Fibroblast of skin of left quadriceps (primary cell): ENCODE data around the gene COL6A1.
"Not testable (repeated sequence)": the region's sequence is repeated elsewhere in the genome, so short reads cannot be mapped to it uniquely, and the experiment has no call there.

ENCODE experiments used
- DNase-seq, 2 experiments: peaks; one replicate each; pipeline ENCODE4 v3.0.0-alpha.2; 2013; ENCODE audit warnings: low read depth in 2 of 2

COL6A1 gene

GRCh38 chr21:45945868-45946210 is 35.7 kb upstream of the COL6A1 start:
- DNase-seq: no peak

- DNase-seq: no peak
Observed at GRCh38 chr21:45947296-45947695, 34.3 kb upstream of the COL6A1 start.

DNA sequence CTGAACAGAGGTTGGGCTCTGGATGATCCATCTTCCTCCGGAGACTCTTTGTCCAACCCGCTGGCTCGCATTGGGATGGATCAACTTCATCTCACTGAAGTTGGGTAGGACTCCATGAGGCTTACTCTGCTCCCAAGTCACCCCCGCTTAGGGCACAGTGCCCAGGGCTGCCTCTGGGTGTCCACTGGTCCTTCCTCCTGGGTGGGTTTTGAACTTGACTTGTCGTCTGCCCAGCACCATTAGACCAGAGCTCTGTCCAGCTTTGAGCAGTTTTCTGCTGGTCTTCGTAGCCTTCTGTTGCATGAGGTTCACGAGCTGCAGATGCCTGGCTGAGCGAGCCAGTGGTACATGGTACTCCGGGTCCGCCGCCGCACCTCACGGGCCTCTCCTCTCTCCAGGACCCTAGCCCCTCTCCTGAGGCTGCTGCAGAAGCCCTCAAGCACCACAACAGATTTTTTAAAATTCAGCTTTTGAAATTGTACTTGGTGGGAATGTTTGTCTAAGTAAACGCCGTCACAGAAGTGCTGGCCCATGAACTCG is 33.8 kb upstream of the COL6A1 start:
- no peak for DNase-seq

DNA sequence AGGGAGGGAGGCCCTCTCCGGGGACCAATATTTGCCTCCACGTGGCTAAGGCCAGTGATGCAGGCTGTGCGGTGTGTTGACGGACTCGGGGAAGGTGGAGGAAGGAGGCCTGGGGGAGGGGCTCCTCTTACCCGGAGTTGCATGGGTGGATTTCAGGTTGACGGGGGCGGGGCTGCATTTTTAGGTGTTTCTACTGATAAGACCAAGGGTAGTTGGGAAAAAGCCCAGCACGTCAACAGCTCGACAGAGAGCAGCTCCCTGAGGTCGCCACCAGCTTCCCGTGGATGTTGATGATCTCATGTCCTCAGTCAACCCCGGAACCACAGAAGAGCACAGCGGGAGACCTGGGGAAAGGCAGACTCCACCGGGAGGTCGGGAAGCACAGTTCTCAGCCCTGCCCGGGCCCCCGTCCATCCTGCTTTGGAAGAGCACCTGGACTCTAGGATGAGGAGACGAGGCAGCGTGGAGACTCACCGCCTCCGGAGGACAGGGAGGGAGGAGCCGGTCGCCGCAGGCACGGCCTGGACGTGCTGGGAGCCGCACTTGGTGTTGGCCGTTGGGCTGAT is 32.9 kb upstream of the COL6A1 start:
- DNase-seq: no peak

DNA sequence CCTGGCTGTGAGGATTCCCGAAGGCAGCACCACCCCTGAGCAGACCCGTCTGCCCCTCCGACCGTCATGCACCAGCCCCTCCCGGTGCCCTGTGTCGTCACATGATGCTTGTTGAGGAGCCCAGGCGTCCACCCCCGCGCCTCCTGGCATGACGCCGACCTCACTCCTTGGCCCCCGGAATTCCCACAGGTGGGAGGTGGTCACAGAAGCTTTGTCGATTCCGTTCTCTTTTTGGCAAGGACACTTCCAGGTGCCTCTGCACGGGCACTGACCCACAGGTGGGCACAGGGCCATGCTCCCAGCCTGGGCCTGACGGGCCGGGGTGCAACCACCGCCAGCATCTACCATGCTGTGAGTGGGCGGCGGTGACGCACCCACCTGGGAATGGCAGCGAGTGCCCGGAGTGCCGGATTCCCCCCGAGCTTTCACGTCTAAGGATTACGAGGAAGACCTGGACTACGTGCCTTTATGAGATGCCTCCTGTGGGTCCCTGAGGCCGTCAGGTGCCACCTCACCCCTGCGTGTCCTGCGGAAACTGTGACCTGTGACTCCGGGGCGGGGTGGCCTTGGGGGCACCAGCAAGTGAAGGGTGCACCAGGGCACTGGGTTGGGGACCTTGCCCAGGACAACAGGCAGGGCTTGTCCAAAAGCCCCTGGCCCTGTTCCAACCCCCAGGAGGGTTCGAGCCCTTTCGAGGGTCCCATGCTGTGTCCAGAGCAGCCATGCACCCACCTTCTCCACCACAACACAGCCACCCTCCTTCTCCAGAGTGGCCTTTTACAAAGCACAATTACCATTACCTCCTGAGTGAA is 31.4 kb upstream of the COL6A1 start:
- DNase-seq: no peak

- peak in 1 of 2 experiments; percentile 18 for DNase-seq
Observed at GRCh38 chr21:45950740-45951515, 30.6 kb upstream of the COL6A1 start.

DNA sequence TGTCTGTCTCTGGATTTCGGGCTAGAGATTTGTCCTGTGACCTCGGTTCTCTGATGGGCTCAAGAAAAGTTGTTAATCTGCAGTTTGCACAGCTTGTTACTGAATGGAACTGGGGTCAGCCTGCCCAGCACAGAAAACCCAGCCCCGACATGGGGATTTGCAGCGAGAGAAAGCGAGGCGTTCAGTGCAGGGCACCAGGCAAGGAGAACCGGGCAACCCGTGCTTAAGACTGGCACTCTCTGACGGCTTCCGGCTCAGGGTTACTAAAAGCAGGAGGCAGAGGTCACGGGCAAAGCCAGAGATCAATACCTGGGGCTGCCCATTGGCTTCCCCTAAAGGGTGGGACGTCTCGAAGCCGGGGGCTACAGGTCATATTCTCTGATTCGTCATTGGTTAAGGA is 29.9 kb upstream of the COL6A1 start:
- no peak for DNase-seq

- not testable (repeated sequence) for DNase-seq
Observed at GRCh38 chr21:45952527-45952926, 29.0 kb upstream of the COL6A1 start.

DNA sequence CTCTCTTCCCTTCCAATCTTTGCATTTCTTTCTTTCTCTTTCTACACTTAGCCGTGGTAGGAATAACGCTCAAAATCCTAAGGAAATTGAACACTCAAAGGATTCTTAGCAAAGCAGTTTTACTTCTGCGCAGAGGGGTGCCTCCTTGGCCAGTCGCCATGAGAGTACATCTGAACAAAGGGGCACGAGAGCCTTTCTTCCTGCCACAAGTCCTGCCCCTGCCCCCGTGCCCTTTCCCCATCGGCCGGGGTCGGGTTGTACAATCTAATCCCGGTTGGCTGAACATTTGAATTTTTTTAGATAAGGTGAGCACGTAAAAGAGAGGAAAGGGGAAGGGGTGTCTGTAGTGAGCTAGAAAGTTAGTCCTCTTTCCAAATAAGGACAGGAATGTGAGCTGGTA is 28.6 kb upstream of the COL6A1 start:
- DNase-seq: no peak

- no peak for DNase-seq
Observed at GRCh38 chr21:45954261-45954660, 27.3 kb upstream of the COL6A1 start.

GRCh38 chr21:45954921-45955320 is 26.6 kb upstream of the COL6A1 start:
- DNase-seq: no peak

DNA sequence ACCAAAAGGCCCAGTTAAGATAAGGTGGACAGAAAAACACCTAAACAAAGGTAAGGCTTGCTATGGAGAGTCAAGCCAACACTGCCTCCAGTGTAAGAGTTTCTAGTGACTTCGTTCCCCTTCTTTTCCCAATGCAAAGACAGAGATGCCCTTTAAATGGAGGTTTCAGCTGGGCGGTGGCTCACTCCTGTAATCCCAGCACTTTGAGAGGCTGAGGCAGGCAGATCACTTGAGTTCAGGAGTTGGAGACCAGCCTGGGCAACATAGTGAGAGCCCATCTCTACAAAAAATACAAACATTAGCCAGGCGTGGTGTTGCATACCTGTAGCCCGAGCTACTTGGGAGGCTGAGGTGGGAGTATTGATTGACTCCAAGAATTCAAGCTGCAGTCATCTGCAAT is 24.0 kb upstream of the COL6A1 start:
- DNase-seq: no peak

GRCh38 chr21:45957981-45958600 is 23.5 kb upstream of the COL6A1 start:
- no peak for DNase-seq

DNA sequence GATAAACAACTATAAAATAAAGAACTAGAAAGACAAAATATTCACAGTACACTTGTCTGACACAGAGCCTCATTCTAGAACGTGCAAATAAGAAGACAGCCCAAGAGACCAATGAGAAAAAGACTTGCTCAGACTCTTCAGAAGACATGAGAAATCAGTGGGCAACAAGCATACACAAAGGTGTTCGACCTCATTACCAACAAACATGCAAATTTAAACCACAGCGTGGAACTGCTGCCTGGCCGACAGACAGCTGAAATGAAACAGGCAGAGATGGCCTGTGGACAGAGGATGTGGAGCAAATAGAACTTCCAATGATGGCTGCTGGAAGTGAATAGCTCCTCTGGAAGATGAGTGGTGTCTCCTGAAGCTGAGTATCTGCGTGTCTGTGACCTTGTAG is 22.4 kb upstream of the COL6A1 start:
- DNase-seq: no peak

GRCh38 chr21:45959779-45960390 is 21.7 kb upstream of the COL6A1 start:
- DNase-seq: no peak

- DNase-seq: not testable (repeated sequence)
Observed at GRCh38 chr21:45961408-45961807, 20.2 kb upstream of the COL6A1 start.

GRCh38 chr21:45962531-45963231 is 18.9 kb upstream of the COL6A1 start:
- DNase-seq: no peak

DNA sequence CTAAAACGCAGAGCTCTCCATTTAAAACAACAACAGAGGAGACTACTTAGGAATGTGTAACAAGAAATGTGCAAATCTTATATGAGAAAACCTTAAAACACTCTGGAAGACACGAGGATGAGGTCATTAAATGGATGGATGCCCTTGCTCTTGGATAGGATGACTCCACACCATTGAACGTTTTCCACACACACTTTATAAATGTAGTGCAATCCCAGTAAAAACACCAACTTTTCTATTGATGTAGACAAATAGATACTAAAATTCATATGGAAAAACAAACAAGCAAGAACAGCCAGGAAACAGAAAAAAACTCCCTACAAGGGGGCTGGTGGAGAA is 18.4 kb upstream of the COL6A1 start:
- DNase-seq: no peak

DNA sequence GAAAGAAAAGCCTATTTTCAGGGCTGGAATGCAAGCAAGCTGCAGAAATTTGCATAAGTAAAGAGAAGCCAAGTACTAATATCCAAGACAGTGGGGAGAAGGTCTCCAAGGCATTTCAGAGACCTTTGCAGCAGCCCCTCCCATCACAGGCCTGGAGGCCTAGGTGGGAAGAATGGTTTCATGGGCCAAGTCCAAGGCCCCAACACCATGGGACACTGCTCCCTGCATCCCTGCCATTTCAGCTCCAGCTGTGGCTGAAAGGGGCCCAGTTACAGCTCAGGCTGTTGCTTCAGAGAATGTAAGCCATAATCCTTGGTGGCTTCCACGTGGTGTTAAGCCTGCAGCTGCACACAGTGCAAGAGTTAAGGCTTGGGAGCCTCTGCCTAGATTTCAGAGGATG is 16.9 kb upstream of the COL6A1 start:
- DNase-seq: no peak

GRCh38 chr21:45965084-45965809 is 16.3 kb upstream of the COL6A1 start:
- DNase-seq: no peak
